Activated CD8-positive, alpha-beta T cell treated with anti-CD3 and anti-CD28 coated beads for 36 hours (primary cell): Measurements from ENCODE around the gene SYT12. TPM values are rescaled to one million over a fixed set of nuclear protein-coding genes. Genes with fewer than 3 reads are reported as not detected.

Experiments used
- ATAC-seq: fragments of 200-7000 bp; cut with Tn5 transposase; one replicate; pipeline ENCODE4 v1.10.0; 2021; ENCODE audit warnings: mild to moderate bottlenecking, moderate library complexity
- CTCF ChIA-PET: fragments of 350-600 bp; sonication (Branson Sonifier 250); formaldehyde crosslinking; loops from one replicate; lab custom pipeline; 2021; ENCODE audit warnings: antibody characterized with exemption; lab: Charles Lee
- POLR2A ChIA-PET: fragments of 350-600 bp; sonication (Branson Sonifier 250); formaldehyde crosslinking; loops from one replicate; lab custom pipeline; 2021; ENCODE audit warnings: antibody characterized with exemption; lab: Charles Lee
- DNase-seq: peaks from one replicate; pipeline ENCODE4 v3.0.0-alpha.2; 2020
- H3K27ac Mint-ChIP-seq: one replicate; pipeline ENCODE4 v1.8.0; 2021; ENCODE audit warnings: mild to moderate bottlenecking, mixed read lengths
- H3K27me3 Mint-ChIP-seq: one replicate; pipeline ENCODE4 v1.8.0; 2021; ENCODE audit warnings: mixed read lengths
- H3K36me3 Mint-ChIP-seq: one replicate; pipeline ENCODE4 v1.8.0; 2021; ENCODE audit warnings: low read depth, mixed read lengths
- H3K4me1 Mint-ChIP-seq: one replicate; pipeline ENCODE4 v1.8.0; 2021; ENCODE audit warnings: low read depth, mixed read lengths
- H3K4me3 Mint-ChIP-seq: one replicate; pipeline ENCODE4 v1.8.0; 2021; ENCODE audit warnings: mild to moderate bottlenecking, moderate library complexity, mixed read lengths
- H3K9me3 Mint-ChIP-seq: one replicate; pipeline ENCODE4 v1.8.0; 2021; ENCODE audit warnings: mixed read lengths
- intact Hi-C: fragments of 100-400 bp; cut with micrococcal nuclease; formaldehyde crosslinking; loops from one replicate; pipeline ENCODE4 v1.10.0; 2022
- total RNA-seq, 2 experiments: library from RNA; stranded (reverse); gene quantifications; one replicate each; pipeline ENCODE4 v1.2.3, GENCODE V29; 2021
- TF ChIP-seq, protein P1 (sequence below): fragments of 200-600 bp; IDR thresholded peaks from one replicate; pipeline ENCODE4 v1.8.0; 2022; ENCODE audit warnings: antibody characterized with exemption, mild to moderate bottlenecking

Gene SYT12
- total RNA-seq, 2 experiments from 2014 or later, result not detected

DNA sequence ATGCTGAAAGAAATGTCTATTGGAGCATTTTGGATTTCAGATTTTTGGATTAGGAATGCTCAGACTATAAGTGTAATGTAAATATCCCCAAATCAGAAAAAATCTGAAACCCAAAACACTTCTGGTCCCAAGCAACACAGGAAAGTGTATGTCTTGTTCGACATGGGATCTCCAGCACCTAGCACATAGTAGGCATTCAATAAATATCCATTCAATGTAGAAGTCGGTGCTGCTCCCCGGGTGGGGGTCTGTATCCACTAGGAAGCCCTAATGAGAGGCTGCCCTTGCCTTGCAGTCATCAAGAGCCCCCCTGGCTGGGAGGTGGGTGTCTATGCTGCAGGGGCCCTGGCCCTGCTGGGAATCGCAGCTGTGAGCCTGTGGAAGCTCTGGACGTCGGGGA is 11.4 kb downstream of the SYT12 start:
- TF ChIP-seq, protein P1, sequence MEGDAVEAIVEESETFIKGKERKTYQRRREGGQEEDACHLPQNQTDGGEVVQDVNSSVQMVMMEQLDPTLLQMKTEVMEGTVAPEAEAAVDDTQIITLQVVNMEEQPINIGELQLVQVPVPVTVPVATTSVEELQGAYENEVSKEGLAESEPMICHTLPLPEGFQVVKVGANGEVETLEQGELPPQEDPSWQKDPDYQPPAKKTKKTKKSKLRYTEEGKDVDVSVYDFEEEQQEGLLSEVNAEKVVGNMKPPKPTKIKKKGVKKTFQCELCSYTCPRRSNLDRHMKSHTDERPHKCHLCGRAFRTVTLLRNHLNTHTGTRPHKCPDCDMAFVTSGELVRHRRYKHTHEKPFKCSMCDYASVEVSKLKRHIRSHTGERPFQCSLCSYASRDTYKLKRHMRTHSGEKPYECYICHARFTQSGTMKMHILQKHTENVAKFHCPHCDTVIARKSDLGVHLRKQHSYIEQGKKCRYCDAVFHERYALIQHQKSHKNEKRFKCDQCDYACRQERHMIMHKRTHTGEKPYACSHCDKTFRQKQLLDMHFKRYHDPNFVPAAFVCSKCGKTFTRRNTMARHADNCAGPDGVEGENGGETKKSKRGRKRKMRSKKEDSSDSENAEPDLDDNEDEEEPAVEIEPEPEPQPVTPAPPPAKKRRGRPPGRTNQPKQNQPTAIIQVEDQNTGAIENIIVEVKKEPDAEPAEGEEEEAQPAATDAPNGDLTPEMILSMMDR, result no peak
- Mint-ChIP-seq H3K4me1 (no peaks in the 10 kb centered on the region), H3K27me3 (peaks cover 30% of the 10 kb centered on the region), H3K36me3 (no peaks in the 10 kb centered on the region), H3K4me3 (no peak overlapping the region), H3K27ac (no peak overlapping the region), H3K9me3 (no peaks in the 10 kb centered on the region)
- ATAC-seq, result no peak
- no peak for DNase-seq
- ChIA-PET POLR2A (no interaction called here), CTCF (no interaction called here)
- intact Hi-C loops, result no loop called here

DNA sequence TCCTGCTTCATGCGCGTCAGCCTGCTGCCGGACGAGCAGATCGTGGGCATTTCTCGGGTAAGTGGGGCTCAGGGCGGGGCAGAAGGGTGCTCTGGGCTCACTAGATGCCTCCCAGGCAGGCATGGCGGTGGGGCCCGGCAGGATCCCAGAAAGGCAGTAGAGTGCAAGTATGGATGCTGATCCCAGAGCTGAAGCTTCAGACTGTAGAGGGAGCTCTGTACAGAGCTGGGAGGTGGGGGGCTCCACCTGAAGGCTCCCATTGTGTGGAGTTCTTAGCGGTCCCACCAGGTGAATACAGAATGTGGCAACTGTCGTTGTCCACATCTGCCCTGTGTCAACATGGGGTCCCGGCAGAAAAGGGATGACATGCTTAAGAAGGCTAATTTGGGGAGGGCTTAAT is 17.2 kb downstream of the SYT12 start:
- Mint-ChIP-seq H3K9me3 (no peaks in the 10 kb centered on the region), H3K4me1 (no peaks in the 10 kb centered on the region)

DNA sequence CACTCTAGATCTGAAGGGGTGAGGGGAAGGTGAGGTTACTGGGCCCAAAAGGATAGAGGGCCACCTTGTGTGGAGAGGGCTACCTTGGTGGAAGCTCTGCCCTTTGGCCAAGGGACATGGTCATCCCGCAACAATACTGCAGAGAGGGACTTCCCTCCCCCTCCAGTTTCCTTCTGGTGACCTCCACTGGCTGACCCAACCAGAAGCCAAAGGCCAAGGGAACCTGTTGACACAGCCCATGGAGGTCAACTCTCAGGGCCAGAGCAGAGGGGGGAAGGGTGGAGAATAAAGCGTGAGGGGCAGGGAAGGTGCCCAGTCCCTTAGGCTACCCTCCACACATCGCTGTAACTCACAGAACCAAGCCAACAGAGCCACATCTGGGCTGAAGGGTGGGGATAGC is 18.7 kb downstream of the SYT12 start:
- ChIA-PET CTCF (no interaction called here), POLR2A (no interaction called here)
- Mint-ChIP-seq H3K4me3 (no peak overlapping the region), H3K36me3 (no peaks in the 10 kb centered on the region), H3K27ac (no peak overlapping the region), H3K4me1 (no peaks in the 10 kb centered on the region), H3K9me3 (no peaks in the 10 kb centered on the region), H3K27me3 (peaks cover 6% of the 10 kb centered on the region)
- TF ChIP-seq, protein P1, result no peak
- ATAC-seq (no peak), DNase-seq (no peak)
- intact Hi-C loops, result no loop called here

More for the DNA sequence above, 17.2 kb downstream of the SYT12 start:
- POLR2A ChIA-PET, result no interaction called here
- DNase-seq (no peak), ATAC-seq (no peak)
- CTCF ChIA-PET, result no interaction called here
- H3K4me3 Mint-ChIP-seq, result no peak overlapping the region
- TF ChIP-seq, protein P1, result no peak
- peaks cover 7% of the 10 kb centered on the region for H3K27me3 Mint-ChIP-seq
- intact Hi-C loops, result no loop called here
- no peak overlapping the region for H3K27ac Mint-ChIP-seq
- no peaks in the 10 kb centered on the region for H3K36me3 Mint-ChIP-seq

DNA sequence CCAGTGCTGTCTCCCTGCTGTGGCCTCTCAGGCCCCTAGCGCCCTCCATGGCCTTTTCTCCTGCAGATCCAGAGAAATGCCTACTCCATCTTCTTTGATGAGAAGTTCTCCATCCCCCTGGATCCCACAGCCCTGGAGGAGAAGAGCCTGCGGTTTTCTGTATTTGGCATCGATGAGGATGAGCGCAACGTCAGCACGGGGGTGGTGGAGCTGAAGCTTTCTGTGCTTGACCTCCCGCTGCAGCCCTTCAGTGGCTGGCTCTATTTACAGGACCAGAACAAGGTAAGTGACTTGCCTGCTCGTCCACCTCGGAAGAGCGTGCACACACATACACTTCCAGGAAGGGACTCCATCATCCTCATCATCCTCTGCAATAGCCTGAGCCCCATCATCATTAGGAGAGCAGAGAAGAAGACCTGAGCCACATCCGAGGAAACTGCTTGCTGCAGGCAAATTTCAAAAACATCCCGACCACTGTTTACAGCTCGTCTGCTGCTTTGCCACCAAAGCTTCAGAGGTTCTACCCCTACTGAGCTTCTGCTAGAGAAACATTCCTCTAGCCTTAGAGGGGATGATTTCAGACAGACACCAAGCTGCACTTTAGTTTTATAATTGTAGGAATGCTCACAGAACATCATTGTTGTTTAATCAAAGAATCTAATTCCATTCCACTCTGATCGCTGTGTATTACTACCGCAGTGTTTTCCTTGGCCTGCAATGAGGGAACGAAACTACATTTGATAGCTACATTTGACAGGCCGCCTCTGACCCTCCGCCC is 20.8 kb downstream of the SYT12 start:
- intact Hi-C loops, result no loop called here
- Mint-ChIP-seq H3K9me3 (no peaks in the 10 kb centered on the region), H3K4me1 (no peaks in the 10 kb centered on the region), H3K27ac (no peak overlapping the region), H3K27me3 (peaks cover 4% of the 10 kb centered on the region), H3K4me3 (no peak overlapping the region), H3K36me3 (no peaks in the 10 kb centered on the region)
- DNase-seq (no peak), ATAC-seq (no peak)
- ChIA-PET POLR2A (no interaction called here), CTCF (interaction anchor here (1.0 to 1.5 kb wide), 2 partner anchors 11 to 111 kb away, joined by 3 read pairs; no protein-coding TSS in a partner anchor)
- TF ChIP-seq, protein P1, result no peak

DNA sequence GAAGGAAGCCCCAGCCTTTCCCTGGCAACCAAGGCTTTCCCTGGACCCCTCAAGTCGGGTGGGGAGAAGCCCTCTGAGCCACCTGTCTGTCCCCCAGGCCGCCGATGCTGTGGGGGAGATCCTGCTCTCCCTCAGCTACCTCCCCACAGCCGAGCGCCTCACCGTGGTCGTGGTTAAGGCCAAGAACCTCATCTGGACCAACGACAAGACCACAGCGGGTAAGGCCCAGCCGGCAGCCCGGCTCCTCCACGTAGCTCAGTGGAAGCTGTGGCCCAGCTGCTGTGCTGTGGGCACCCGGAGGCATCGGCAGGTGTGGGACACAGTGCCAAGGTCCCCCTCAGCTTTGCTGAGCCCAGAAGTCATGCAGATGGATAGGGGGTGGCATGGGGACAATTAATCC is 21.6 kb downstream of the SYT12 start:
- DNase-seq, result no peak
- ChIA-PET POLR2A (no interaction called here), CTCF (interaction anchor here (1.0 to 1.5 kb wide), 2 partner anchors 11 to 112 kb away, joined by 3 read pairs; no protein-coding TSS in a partner anchor)
- no peaks in the 10 kb centered on the region for H3K9me3 Mint-ChIP-seq
- ATAC-seq, result no peak
- H3K4me3 Mint-ChIP-seq, result no peak overlapping the region
- no peaks in the 10 kb centered on the region for H3K4me1 Mint-ChIP-seq
- intact Hi-C loops, result no loop called here
- TF ChIP-seq, protein P1, result no peak
- H3K27me3 Mint-ChIP-seq, result peaks cover 4% of the 10 kb centered on the region
- H3K36me3 Mint-ChIP-seq, result no peaks in the 10 kb centered on the region
- no peak overlapping the region for H3K27ac Mint-ChIP-seq
